NCI-H526 treated with DMSO at 0.1 percent for 48 hours (cell line): ENCODE data around the gene PER2.
A peak's percentile ranks its signal among the peaks of the same experiment; 100 is the strongest.

Experiments used
- DNase-seq: peaks from one replicate; lab custom pipeline; 2025; lab: John Stamatoyannopoulos, UW

PER2 gene

DNA sequence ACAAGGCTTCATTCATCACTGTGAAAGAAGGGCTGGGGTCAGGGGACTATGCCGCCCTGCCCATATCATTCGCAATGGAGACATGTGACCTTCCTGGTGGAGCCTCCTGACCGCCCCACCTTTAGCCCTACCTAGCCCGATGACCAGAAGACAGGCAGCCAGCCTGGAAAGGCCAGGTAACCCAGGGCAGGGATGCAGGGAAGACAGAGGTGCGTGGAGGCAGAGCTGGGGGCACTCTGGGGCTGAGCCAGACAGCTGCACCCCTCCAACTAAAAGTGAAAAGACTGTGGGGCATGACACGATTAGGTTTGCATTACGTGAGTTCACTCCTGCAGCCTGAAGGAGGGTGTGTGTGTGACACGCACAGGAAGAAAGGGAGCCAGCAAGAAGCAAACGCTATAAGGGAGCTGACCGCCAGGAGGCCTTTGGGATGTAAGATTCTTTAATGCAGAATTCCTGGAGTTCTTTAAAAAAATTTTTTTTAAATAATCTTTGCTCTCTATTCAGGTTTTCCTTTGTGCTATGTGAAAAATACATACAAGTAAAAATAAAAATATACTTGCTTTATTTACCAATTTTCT is 44.8 kb downstream of the PER2 start:
- no peak for DNase-seq

DNA sequence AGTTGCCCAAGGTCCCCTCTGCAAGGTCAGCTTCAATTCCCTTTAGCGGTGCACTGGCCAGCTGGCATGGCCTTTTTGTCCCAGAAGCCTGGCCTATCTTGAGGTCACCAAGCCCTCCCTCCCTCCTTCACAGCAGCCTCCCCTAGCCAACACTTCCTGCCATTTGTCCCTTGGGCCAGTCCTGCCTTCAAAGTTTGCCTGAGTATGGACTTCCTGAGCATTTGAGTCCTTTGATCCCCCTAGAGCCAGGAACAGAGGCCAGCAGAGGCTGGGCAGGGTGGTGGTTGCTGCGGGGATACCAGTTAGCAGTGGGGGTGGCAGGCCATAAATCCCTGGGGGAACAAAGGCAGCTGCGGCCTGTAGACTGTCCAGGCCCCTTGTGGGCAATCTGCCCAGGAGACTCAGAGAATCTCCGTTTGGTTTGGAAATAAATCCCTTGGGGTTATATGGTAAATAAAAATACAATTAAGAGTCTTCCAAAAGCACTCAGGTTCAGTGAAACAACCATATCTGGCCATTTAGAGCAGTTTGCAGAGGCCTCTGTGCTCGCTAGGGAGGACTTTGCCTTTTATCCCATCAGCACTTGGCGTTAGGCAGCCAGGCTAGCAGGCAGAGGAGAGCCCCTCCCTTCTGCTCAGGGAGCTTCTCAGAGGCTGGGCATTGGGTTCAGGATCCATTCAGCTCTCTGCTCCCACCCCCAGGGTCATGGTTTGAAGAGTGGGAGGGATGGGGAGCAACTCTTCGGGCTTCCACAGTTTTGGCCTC is 45.5 kb downstream of the PER2 start:
- peak; percentile 45 for DNase-seq

DNA sequence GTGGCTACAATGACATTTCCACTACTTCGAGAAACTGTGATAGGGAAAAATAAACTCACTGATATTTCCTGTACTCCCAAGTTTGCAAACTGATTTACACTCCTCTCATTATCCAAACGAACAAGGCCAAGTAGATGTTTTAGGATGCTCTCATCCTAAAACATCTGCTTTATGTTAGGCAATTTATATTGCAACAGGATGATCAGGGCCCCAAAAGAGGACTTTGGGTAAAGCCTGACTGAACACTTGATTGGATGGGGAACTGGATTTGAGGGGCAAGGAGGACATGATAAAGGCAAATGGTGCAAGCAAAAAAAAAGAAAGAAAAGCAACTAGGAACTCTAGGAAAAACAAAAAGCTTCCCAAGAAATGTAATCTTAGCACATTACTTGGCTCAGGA is 46.4 kb downstream of the PER2 start:
- no peak for DNase-seq

DNA sequence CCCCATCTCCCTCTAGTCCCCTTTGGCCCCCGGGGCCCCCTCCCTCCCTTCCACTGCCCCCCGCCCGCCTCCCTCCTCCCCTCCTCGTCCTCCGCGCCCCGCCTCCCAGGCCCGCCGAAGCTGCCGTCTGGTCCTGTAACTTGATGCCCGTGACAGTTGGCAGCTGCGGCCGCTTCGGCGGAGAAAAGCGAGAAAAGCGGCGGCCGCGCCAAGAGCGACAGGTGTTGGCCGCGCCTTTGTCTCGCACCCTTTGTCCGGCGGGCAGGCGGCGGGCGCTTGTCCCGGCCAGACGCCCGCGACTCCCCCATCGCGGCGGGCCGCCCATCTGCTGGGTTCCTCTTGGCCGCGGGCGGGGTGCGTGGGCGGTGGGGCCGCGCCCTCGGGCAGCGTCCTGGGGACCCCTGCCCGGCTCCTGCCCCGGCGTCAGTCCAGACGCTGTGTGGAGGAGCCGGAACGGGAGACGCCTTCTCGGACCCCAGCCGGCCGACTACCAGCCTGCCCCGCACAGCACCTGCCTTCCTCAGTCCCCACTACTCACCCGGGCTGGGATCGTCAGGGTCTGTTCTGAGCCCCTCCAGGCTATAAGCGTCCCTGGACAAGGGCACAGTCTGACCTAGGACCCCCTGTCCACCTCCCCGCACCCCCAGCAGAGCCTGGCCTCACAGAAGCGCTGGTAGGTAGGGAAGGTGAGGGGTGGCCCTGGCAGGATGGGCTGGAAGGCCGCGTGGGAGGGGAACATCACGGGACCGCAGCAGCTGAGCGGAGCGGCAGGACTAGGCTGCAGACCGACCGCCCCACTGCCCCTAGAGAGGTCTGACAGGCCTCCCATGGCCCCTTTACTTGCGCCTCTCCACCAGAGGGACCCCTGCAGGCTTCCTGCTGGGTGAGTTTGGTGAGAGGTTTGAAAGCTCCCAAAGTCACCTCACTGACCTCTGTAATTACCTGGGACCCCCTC is 47.4 kb downstream of the PER2 start:
- peak; percentile 94 for DNase-seq

DNA sequence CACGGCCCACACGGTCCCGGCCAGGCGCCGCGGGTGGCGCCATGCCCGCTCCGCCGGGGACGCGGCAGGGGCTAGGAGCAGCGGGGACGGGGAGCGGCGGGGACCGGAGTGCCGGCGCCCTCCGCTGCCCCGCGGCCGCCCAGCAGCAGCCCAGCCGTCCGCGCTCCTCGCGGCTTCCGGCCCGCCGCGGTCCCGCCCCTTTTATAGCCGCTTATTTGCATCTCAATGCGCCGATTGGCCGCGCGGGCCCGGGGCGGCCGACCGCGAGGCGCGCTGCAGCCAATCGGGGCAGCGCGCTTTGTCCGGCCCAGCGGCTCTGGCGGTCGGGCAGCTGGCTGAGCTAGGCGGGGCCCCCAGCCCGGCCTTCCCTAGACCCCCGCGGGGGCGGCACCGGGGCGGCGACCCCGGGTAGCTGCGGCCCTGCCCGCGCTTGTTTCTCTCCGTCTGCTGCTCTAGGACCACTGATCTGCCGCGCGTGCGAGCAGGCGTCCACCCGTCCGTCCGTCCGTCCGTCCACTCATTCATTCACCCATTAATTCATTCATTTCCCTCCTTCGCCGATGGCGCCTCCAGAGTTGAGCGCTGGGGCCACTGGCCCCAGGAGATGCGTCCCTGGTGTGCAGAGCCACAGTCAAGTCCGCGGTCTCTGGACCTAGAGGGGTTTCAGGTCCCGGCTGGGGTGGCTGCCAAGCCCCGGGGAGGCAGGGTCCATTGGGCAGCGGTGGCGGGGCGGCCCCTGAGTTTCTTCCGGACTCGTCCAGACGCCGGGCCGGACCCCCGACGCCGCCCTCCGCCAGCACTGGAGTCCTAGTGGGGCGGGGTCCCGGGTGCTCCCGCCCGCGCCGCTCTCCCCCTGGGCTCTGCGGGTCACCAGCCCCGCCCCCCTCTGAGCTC is 48.3 kb downstream of the PER2 start, which contains the start of gene HES6:
Gene HES6, minus strand, starts transcription at position 176 of the 894 bp plus-strand sequence. Its CDS starts 133 bp downstream, at position 43.
- peak; percentile 84 for DNase-seq

DNA sequence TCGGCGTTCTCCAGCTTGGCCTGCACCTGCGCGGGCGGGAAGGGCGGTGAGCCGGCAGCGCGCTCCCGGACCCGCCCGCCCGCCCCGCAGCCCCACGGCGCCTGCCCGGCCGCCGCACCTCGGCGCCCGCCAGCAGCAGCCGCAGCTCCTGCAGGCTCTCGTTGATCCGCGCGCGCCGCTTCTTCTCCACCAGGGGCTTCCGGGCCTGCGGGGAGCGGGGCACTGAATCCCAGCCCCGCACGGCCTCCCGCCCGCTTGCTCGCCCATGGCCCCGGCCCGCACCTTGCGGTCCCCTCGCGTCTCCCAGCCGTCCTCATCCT is 48.9 kb downstream of the PER2 start:
- DNase-seq, result no peak

DNA sequence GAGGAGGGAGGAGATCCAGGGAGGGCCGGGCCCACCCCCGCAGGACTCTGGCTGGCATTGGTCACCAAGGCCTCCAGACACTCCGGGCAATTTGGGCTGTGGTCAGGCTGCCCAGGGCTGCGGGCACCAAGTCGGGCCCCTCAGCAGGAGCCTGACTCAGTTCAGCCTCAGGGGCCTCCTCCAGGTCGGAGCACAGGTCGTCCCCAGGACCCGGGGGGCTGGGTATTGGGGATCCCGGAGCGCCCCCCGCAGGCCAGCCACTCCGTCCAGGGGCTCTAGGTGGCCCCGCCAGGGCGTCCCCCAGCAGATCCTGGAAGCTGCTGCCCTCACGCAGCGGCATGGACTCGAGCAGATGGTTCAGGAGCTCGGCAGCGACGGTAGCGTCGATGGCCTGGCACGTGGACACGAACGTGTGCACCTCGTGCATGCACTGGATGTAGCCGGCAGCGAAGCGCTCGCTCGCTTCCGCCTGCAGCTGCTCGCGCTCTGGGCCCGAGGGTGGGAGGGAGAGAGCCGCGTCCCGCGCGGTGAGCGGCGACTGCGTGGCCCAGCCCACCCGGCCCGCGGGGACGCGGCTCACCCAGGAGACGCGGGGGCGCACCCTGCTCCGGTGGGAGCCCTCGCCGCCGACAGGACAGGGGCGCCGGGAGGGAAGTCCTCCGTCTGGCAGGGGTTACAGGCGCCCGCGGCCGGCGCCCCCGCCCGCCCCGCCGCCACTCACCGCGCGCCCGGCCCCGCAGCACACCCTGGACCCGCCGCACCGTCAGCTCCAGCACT is 49.5 kb downstream of the PER2 start:
- DNase-seq, result peak; percentile 7

DNA sequence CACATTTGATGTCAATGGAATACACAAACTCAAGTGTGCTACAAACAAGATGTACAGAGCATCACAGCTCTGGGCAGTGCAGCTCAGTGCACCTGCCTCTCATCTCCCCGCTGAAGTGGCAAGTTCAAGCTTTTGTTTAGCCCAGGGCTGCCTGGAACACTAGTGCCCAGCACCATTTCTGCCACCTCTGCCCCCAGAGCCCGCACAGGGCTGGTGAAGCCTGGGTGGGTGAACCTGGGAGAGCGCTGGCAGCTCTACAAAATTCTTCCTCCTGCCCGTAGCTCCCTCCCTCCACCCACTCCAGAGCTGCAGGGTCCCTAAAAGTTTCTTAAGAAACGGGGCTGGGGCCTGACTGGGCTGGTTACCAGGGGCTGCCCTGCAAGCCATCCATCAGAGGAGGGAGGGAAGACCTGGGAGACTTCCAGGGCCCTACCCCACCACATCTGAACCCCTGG is 50.1 kb downstream of the PER2 start:
- DNase-seq, result no peak

DNA sequence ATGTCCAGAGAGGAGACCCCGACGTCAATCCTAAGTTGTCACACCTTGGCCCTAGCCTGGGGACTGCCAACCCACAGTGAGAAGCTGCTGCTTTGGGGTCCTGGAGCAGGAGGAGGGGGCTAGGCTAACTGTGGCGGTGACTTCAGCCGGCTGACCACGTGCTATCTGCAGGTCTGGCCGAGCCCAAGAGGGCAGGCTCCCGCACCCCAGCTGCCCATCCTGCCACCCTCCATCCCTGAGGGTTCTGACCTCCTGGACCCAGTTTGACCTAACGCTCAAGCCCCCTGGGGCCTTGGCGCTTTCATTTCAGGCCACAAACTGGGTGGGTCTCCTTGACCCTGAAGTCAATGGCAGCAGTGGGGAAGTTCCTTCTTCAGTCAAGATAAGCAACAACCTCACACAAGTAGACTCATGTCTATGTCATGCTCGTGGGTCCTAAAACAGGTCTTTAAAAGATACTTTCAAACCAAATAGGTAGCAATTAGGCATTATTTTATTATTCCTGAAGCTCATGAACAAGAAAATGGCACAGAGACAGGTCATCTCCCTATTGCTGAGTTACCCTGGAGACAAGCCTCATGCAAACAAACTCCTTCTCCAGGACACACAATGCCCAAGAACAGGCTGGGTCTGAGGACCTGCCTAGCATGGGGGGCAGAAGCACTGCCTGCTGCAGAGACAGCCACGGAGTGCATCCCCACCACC is 50.8 kb downstream of the PER2 start:
- DNase-seq, result no peak

DNA sequence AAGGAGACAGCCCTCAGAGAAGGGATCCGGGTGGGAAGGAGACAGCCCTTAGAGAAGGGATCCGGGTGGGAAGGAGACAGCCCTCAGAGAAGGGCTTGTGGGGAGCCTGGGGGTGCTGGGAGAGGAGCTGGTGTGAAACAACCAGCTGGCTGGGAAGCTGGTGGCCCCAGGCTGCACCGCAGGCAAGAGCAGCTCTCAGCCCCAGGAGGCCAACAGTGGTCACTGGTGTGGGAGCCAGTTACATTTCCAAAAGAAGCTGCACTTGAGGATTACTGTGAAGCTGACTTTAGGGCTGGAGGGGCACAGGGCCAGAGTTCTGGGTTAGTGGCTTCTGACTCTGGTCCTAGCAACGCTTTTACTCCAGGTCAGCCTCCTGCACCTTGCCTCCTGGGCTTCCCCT is 51.8 kb downstream of the PER2 start:
- no peak for DNase-seq

DNA sequence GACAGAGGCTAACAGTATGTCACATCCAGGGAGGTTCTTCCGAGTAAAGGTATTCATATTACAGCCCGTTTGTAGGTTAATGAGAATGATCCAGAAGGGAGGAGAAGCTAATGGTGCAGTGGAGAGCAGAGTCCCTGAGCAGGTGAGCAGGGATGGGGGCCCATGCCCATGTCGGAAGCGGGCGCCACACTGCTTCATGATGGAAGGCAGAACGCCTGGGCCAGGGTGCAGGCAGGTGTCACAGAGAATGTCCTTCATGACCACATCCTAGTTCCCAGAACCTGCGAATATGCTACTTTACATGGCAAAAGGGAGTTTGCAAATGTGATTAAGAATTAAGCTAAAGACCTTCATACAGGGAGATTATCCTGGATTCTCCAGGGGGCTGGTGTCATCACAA is 52.6 kb downstream of the PER2 start:
- no peak for DNase-seq

DNA sequence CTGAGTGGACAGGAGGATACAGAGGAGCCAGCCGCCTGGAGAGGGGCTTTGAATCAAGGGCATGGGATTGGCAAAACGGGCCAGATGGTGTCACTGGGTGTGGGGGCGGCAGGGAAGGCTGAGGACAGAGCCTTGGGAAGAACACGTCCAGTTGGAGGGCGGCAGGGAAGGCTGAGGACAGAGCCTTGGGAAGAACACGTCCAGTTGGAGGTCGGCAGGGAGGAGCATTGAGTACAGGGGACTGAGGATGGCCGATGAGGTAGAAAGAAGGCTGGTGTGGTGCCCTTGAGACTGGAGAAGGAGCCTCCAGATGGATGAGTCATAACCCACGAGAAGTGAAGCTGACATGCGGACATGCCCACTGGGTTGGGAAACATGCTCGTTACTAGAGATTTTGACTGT is 53.1 kb downstream of the PER2 start:
- no peak for DNase-seq

DNA sequence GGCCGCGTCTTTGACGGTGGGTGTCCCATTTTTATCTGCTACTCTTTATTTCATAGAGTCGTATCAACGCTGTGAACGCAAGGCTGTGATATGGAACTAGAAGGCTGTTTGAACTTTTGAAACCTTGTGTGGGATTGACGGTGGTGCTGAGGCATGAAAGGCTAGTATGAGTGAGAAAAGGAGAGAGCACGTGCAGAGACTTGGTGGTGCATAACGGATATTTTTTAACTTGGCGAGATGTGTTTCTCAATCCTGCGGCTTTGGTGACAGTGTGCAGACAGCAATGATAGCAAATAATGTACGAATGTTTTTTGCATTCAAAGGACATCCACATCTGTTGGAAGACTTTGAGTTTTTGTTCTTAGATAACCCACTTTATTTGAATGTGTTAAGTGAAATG is 54.8 kb downstream of the PER2 start:
- no peak for DNase-seq

DNA sequence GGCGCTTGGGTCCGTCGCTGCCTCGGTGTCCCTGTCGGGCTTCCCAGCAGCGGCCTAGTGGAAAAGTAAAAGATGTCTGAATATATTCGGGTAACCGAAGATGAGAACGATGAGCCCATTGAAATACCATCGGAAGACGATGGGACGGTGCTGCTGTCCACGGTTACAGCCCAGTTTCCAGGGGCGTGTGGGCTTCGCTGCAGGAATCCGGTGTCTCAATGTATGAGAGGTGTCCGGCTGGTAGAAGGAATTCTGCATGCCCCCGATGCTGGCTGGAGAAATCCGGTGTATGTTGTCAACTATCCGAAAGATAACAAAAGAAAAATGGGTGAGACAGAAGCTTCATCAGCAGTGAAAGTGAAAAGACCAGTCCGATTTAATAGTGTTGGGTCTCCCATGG is 56.6 kb downstream of the PER2 start:
- DNase-seq, result no peak

DNA sequence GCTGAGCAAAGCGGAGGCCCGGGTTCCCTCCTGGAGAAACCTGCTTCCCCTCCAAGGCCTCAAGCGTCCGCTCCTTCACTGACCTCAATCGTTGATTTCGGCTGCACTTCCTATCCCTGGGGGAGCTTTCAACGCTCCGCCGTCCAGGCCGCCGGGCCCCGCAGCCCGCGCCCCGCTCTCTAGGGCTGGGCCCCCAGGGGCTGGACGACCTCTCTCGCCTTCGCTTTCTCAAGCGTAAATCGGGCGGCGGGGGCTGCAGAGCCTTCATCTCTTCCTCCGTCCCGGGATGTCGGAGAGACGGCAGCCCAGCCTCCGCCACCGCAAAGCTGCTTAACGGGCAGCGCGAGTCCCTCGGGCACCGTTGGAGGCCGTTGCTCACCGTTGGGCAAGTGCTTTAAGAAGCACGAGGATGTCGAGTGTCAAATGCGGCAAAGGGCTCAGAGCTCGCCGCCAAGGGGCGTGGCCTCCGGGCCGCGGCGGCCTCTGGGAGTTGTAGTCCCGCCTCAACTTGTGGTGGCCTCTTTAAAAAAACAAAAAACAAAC is 57.1 kb downstream of the PER2 start:
- DNase-seq, result no peak

DNA sequence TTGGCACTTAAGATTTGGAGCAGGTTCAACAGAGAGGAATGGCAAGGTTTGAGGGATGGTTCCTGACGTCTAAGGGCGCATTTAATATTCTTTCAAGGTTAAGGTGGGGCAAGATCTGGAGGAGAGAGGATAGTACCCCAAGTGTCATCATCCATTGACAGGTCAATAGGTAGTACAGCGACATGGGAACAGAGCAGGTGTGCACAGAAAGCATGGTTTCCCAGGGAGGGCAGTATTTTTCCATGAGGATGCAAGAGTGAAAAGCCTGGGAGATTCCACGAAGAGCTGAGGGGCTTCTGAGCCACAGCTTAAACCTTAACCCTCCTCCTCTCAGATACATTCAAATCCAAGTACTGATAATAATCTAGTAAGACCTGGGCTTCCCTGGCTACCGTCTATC is 57.7 kb downstream of the PER2 start:
- no peak for DNase-seq

DNA sequence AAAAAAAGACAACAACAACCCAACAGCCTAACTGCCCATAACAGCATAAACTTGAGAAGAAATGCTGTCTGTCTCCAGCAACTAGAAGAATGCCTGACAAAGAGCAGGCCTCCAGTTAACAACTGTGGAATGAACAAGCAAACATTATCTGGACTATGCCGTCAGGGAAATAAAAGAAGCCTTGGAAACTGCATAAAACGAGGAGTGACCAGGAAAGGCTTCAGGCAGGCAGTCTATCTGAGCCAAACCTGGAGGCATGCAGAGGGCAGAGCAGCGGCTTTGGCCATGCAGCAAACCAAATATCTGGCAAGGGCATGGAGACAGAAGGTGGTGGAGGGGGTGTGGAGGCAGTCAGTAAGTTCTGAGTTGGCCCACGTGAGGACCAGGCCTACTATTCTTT is 59.7 kb downstream of the PER2 start:
- DNase-seq, result no peak

DNA sequence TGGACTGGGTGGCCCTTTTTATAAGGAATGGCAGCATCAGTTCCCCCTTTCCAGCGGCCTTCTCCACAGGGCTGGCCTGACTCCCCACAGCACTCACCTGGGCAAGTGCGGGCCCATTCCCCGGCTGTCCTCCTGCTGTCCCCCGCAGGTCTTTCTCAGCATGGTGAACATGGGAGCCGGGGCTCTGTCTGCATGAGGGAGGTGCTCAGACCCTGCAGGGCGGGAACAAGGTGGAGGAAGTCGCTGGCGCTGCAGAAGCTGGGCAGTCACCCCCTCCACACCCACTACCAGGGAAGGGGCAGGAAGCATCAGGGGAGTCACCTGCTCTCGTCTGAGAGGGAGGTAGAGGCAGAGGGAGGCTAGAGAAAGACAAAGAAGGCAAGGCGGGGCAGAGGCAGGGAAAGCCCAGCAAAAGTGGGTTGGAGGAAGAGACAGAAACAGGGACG is 60.8 kb downstream of the PER2 start:
- DNase-seq, result no peak

DNA sequence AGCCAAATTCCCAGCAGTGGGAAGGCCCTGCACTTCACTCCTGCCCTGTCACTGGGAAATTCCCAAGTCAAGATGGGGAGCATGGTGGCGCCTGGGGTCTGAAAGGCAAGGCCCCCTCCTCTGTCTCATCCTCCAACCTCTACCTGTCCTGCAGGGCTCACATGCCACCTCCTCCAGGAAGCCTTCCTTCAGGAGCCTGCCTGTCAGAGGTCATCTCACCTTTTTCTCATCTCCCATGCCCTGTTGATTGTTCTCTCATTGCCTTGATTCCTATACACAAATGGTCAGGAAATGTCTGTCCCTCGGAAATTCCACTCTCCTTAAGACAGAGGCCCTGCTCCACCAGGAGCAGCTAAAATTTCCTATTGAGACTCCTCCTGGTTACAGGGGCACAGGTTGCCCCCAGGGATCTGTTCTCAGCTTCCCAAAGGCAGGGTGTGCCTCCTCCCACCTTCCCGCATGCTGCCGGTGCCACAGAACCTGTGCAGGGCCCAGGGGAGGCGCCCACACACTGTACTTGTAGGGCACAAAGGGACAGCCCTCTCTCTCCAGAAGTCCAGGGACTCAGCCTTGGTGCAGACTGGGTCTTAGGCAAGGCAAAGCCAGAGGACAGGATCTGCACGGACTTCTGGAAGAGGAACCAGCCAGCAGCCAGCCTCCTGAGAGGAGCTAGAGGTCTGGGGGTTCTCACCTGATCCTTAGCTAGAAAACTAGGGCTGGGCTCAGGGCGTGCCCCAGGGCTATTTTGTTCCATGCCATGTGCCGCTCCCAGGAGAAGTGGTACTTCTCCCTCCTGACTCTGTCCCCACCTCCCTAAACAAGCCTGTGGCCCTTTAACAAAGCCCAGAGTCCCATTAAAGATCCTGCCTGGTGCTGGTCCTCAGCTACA is 61.5 kb downstream of the PER2 start:
- DNase-seq, result no peak
